Activated CD8-positive, alpha-beta T cell treated with anti-CD3 and anti-CD28 coated beads for 36 hours (primary cell): ENCODE results near the gene RFTN1. TPM values are rescaled to one million over a fixed set of nuclear protein-coding genes. Genes with fewer than 3 reads are reported as not detected.

ENCODE experiments used
- ATAC-seq: fragments of 200-7000 bp; cut with Tn5 transposase; one replicate; pipeline ENCODE4 v1.10.0; 2021; ENCODE audit warnings: mild to moderate bottlenecking, moderate library complexity
- CTCF ChIA-PET: fragments of 350-600 bp; sonication (Branson Sonifier 250); formaldehyde crosslinking; loops from one replicate; lab custom pipeline; 2021; ENCODE audit warnings: antibody characterized with exemption; lab: Charles Lee
- POLR2A ChIA-PET: fragments of 350-600 bp; sonication (Branson Sonifier 250); formaldehyde crosslinking; loops from one replicate; lab custom pipeline; 2021; ENCODE audit warnings: antibody characterized with exemption; lab: Charles Lee
- DNase-seq: peaks from one replicate; pipeline ENCODE4 v3.0.0-alpha.2; 2020
- H3K27ac Mint-ChIP-seq: one replicate; pipeline ENCODE4 v1.8.0; 2021; ENCODE audit warnings: mild to moderate bottlenecking, mixed read lengths
- H3K27me3 Mint-ChIP-seq: one replicate; pipeline ENCODE4 v1.8.0; 2021; ENCODE audit warnings: mixed read lengths
- H3K36me3 Mint-ChIP-seq: one replicate; pipeline ENCODE4 v1.8.0; 2021; ENCODE audit warnings: low read depth, mixed read lengths
- H3K4me1 Mint-ChIP-seq: one replicate; pipeline ENCODE4 v1.8.0; 2021; ENCODE audit warnings: low read depth, mixed read lengths
- H3K4me3 Mint-ChIP-seq: one replicate; pipeline ENCODE4 v1.8.0; 2021; ENCODE audit warnings: mild to moderate bottlenecking, moderate library complexity, mixed read lengths
- H3K9me3 Mint-ChIP-seq: one replicate; pipeline ENCODE4 v1.8.0; 2021; ENCODE audit warnings: mixed read lengths
- CTCF ChIP-seq: fragments of 200-600 bp; IDR thresholded peaks from one replicate; pipeline ENCODE4 v1.8.0; 2022; ENCODE audit warnings: antibody characterized with exemption, mild to moderate bottlenecking
- intact Hi-C: fragments of 100-400 bp; cut with micrococcal nuclease; formaldehyde crosslinking; loops from one replicate; pipeline ENCODE4 v1.10.0; 2022
- total RNA-seq, 2 experiments: library from RNA; stranded (reverse); gene quantifications; one replicate each; pipeline ENCODE4 v1.2.3, GENCODE V29; 2021

The RFTN1 gene
- total RNA-seq, 2 experiments from 2014 or later, result 113 to 125 TPM

- no peak for TF ChIP-seq CTCF
- Mint-ChIP-seq H3K9me3 (no peaks in the 10 kb centered on the region), H3K4me3 (no peak overlapping the region), H3K27me3 (no peaks in the 10 kb centered on the region), H3K27ac (peak overlapping the region; percentile 43), H3K36me3 (peaks cover 66% of the 10 kb centered on the region), H3K4me1 (peaks cover 44% of the 10 kb centered on the region)
- POLR2A ChIA-PET, result interaction anchor here (0.6 to 2.4 kb wide), 2 partner anchors 9 to 115 kb away, joined by 3 to 5 read pairs; no protein-coding TSS in a partner anchor
- no peak for DNase-seq
- ATAC-seq, result no peak
- intact Hi-C loops, result no loop called here
- CTCF ChIA-PET, result interaction anchor here (1.7 kb wide), 1 partner anchor 9 kb away, joined by 5 read pairs; no protein-coding TSS in a partner anchor
Measured at GRCh38 chr3:16400106-16400931, 113.2 kb downstream of the RFTN1 start.

GRCh38 chr3:16399473-16399872, 114.0 kb downstream of the RFTN1 start:
- ChIA-PET POLR2A (interaction anchor here (1.3 to 2.4 kb wide), 2 partner anchors 11 to 116 kb away, joined by 3 to 5 read pairs; no protein-coding TSS in a partner anchor), CTCF (interaction anchor here (1.0 to 1.7 kb wide), 2 partner anchors 8 to 131 kb away, joined by 3 to 5 read pairs; no protein-coding TSS in a partner anchor)
- intact Hi-C loops, result no loop called here
- H3K27ac Mint-ChIP-seq, result peak overlapping the region; percentile 43
- no peak overlapping the region for H3K4me3 Mint-ChIP-seq
- H3K27me3 Mint-ChIP-seq, result no peaks in the 10 kb centered on the region
- no peaks in the 10 kb centered on the region for H3K9me3 Mint-ChIP-seq
- TF ChIP-seq CTCF, result no peak
- peaks cover 63% of the 10 kb centered on the region for H3K36me3 Mint-ChIP-seq
- peaks cover 49% of the 10 kb centered on the region for H3K4me1 Mint-ChIP-seq
- ATAC-seq (no peak), DNase-seq (no peak)

GRCh38 chr3:16398648-16399047, 114.9 kb downstream of the RFTN1 start:
- Mint-ChIP-seq H3K4me3 (no peak overlapping the region), H3K27me3 (no peaks in the 10 kb centered on the region), H3K27ac (peak overlapping the region; percentile 66), H3K4me1 (peaks cover 53% of the 10 kb centered on the region), H3K9me3 (no peaks in the 10 kb centered on the region), H3K36me3 (peaks cover 65% of the 10 kb centered on the region)
- CTCF ChIA-PET, result interaction anchor here (1.0 to 1.4 kb wide), 2 partner anchors 41 to 131 kb away, joined by 3 read pairs; no protein-coding TSS in a partner anchor
- intact Hi-C loops, result no loop called here
- no peak for TF ChIP-seq CTCF
- POLR2A ChIA-PET, result interaction anchor here (0.7 to 2.4 kb wide), 3 partner anchors 8 to 117 kb away, joined by 3 to 5 read pairs (median 3); no protein-coding TSS in a partner anchor
- DNase-seq, result no peak
- no peak for ATAC-seq

- Mint-ChIP-seq H3K36me3 (peaks cover 61% of the 10 kb centered on the region), H3K9me3 (peaks cover 4% of the 10 kb centered on the region), H3K4me3 (no peak overlapping the region), H3K27me3 (no peaks in the 10 kb centered on the region), H3K4me1 (peaks cover 49% of the 10 kb centered on the region), H3K27ac (no peak overlapping the region)
- ChIA-PET POLR2A (no interaction called here), CTCF (no interaction called here)
- no peak for TF ChIP-seq CTCF
- intact Hi-C loops, result no loop called here
- no peak for ATAC-seq
- DNase-seq, result no peak
Measured at GRCh38 chr3:16396202-16396601, 117.3 kb downstream of the RFTN1 start.

- no peak for DNase-seq
- peaks cover 47% of the 10 kb centered on the region for H3K4me1 Mint-ChIP-seq
- H3K4me3 Mint-ChIP-seq, result no peak overlapping the region
- H3K27me3 Mint-ChIP-seq, result no peaks in the 10 kb centered on the region
- H3K36me3 Mint-ChIP-seq, result peaks cover 61% of the 10 kb centered on the region
- CTCF ChIA-PET, result interaction anchor here (0.6 kb wide), 1 partner anchor 12 kb away, joined by 3 read pairs; no protein-coding TSS in a partner anchor
- no peak for ATAC-seq
- no peak overlapping the region for H3K27ac Mint-ChIP-seq
- H3K9me3 Mint-ChIP-seq, result peaks cover 7% of the 10 kb centered on the region
- POLR2A ChIA-PET, result interaction anchor here (0.6 to 1.2 kb wide), 2 partner anchors 9 to 18 kb away, joined by 3 read pairs; no protein-coding TSS in a partner anchor
- intact Hi-C loops, result no loop called here
- no peak for TF ChIP-seq CTCF
Measured at GRCh38 chr3:16395212-16395611, 118.3 kb downstream of the RFTN1 start.
